Thoracic aorta endothelial cell (primary cell): ENCODE data around the gene KCNK7. TPM values are rescaled to one million over a fixed set of nuclear protein-coding genes. Genes with fewer than 3 reads are reported as not detected.

Experiments used
- small RNA-seq: library from RNA; depleted of rRNA; stranded (forward); fragments of <200 nt; gene quantifications from one replicate; pipeline ENCODE3, GENCODE V24; 2012
- total RNA-seq: library from RNA; depleted of rRNA; stranded (reverse); fragments of >200 nt; gene quantifications from 2 replicates; pipeline ENCODE4 v1.2.3, GENCODE V29; 2012

KCNK7 gene
- total RNA-seq: 0.14 and 0.40 TPM in 2 replicates

GRCh38 chr11:65595543-65596281 is at the start of gene KCNK7:
TSS of gene KCNK7 (minus strand) at chr11:65595800. CDS start at chr11:65595772, 28 bp downstream.

GRCh38 chr11:65637794-65638419 is 42.3 kb upstream of the KCNK7 start, which contains the start of gene SIPA1:
TSS of gene SIPA1 (plus strand) at chr11:65638101. CDS start at chr11:65640922, 2,821 bp downstream.

GRCh38 chr11:65615229-65615949 is 19.8 kb upstream of the KCNK7 start, which contains the start of gene PCNX3:
TSS of gene PCNX3 (plus strand) at chr11:65615776. CDS start at chr11:65616312, 536 bp downstream.

GRCh38 chr11:65575568-65576231 is 19.9 kb downstream of the KCNK7 start, which contains the start of gene EHBP1L1:
TSS of gene EHBP1L1 (plus strand) at chr11:65576053. CDS start at chr11:65576303, 250 bp downstream.

GRCh38 chr11:65572356-65573051 is 23.1 kb downstream of the KCNK7 start, which contains the start of gene FAM89B:
TSS of gene FAM89B (plus strand) at chr11:65572538. CDS start at chr11:65572670, 132 bp downstream.

GRCh38 chr11:65569973-65570918 is 25.4 kb downstream of the KCNK7 start, which contains the start of gene ZNRD2:
TSS of gene ZNRD2 (plus strand) at chr11:65570477. CDS start at chr11:65570492, 15 bp downstream.

GRCh38 chr11:65558002-65558929 is 37.3 kb downstream of the KCNK7 start, which contains the start of gene LTBP3:
TSS of gene LTBP3 (minus strand) at chr11:65558359. CDS start at chr11:65557959, 400 bp downstream.

Small RNA genes within 50 kb of the gene (small RNA-seq; reads per million reads assigned to genes)
- not detected for gene AP001362.1
- not detected for gene MIR4690

Other genes with a start within 250 kb of the KCNK7 start
- 0.13 and 0.14 TPM in 2 replicates for gene TIGD3, start 241.0 kb downstream of the KCNK7 start, total RNA-seq
- 1.6 and 2.1 TPM in 2 replicates for gene SLC25A45, start 213.2 kb downstream of the KCNK7 start, total RNA-seq
- 75.7 and 81.5 TPM in 2 replicates for gene FRMD8, start 209.2 kb downstream of the KCNK7 start, total RNA-seq
- gene NEAT1, start 173.0 kb downstream of the KCNK7 start, total RNA-seq: 374 and 513 TPM in 2 replicates
- gene MALAT1, start 96.8 kb downstream of the KCNK7 start, total RNA-seq: 8,473 and 10,964 TPM in 2 replicates
- gene SCYL1, start 70.7 kb downstream of the KCNK7 start, total RNA-seq: 62.0 and 67.9 TPM in 2 replicates
- 20.5 and 26.1 TPM in 2 replicates for gene LTBP3, start 37.4 kb downstream of the KCNK7 start, total RNA-seq
- gene ZNRD2, start 25.3 kb downstream of the KCNK7 start, total RNA-seq: 45.3 and 55.4 TPM in 2 replicates
- gene FAM89B, start 23.3 kb downstream of the KCNK7 start, total RNA-seq: 12.6 and 15.7 TPM in 2 replicates
- gene EHBP1L1, start 19.7 kb downstream of the KCNK7 start, total RNA-seq: 21.0 and 27.2 TPM in 2 replicates
- gene MAP3K11, start 18.4 kb upstream of the KCNK7 start, total RNA-seq: 92.1 and 93.2 TPM in 2 replicates
- 30.6 and 37.7 TPM in 2 replicates for gene PCNX3, start 20.0 kb upstream of the KCNK7 start, total RNA-seq
- 36.4 and 56.9 TPM in 2 replicates for gene SIPA1, start 42.3 kb upstream of the KCNK7 start, total RNA-seq
- 48.1 and 53.8 TPM in 2 replicates for gene RELA, start 67.1 kb upstream of the KCNK7 start, total RNA-seq
- 28.1 and 31.3 TPM in 2 replicates for gene KAT5, start 116.5 kb upstream of the KCNK7 start, total RNA-seq
- gene RNASEH2C, start 125.0 kb upstream of the KCNK7 start, total RNA-seq: 46.4 and 60.7 TPM in 2 replicates
- 12.8 and 17.4 TPM in 2 replicates for gene AP5B1, start 185.2 kb upstream of the KCNK7 start, total RNA-seq
- not detected in 2 replicates for gene OVOL1, start 191.3 kb upstream of the KCNK7 start, total RNA-seq
- 0.13 and 0.86 TPM in 2 replicates for gene SNX32, start 238.2 kb upstream of the KCNK7 start, total RNA-seq